ENCODE results near the gene ARL13B. TPM values are rescaled to one million over a fixed set of nuclear protein-coding genes. Genes with fewer than 3 reads are reported as not detected.
"Not testable (repeated sequence)": the region's sequence is repeated elsewhere in the genome, so short reads cannot be mapped to it uniquely, and the experiment has no call there.

Gene ARL13B
- total RNA-seq, 2 donors from 2014 or later = 3.5 to 4.3 TPM

DNA sequence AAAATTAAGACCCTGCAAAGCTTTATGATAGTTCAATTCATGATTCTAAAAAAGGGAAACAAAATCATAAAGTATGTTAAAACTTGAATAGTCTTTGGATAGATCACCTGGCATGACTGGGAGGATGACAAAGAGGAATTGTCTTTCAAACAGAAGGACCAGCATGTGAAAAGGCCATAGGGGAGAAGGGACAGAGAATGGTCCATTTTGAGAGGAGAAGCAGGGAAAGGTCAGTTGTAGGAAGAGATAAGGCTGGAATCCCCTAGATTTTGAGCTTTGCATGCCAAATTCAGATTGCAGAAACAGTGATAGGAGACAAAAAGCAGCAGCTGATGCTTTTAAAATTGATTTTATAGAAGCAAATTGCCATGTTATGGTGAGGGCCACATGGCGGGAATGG, 18.9 kb upstream of the ARL13B start:
- Histone ChIP-seq H3K4me1 (no peaks in the 10 kb centered on the region), H3K4me3 (no peak overlapping the region), H3K9me3 (no peaks in the 10 kb centered on the region), H3K27ac (no peak overlapping the region), H3K27me3 (no peaks in the 10 kb centered on the region), H3K36me3 (no peaks in the 10 kb centered on the region)
- TF ChIP-seq, protein P1, sequence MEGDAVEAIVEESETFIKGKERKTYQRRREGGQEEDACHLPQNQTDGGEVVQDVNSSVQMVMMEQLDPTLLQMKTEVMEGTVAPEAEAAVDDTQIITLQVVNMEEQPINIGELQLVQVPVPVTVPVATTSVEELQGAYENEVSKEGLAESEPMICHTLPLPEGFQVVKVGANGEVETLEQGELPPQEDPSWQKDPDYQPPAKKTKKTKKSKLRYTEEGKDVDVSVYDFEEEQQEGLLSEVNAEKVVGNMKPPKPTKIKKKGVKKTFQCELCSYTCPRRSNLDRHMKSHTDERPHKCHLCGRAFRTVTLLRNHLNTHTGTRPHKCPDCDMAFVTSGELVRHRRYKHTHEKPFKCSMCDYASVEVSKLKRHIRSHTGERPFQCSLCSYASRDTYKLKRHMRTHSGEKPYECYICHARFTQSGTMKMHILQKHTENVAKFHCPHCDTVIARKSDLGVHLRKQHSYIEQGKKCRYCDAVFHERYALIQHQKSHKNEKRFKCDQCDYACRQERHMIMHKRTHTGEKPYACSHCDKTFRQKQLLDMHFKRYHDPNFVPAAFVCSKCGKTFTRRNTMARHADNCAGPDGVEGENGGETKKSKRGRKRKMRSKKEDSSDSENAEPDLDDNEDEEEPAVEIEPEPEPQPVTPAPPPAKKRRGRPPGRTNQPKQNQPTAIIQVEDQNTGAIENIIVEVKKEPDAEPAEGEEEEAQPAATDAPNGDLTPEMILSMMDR (IDR thresholded peaks at IDR 0.05) = no peak
- no peak for DNase-seq (ENCODE audit: low spot score)

DNA sequence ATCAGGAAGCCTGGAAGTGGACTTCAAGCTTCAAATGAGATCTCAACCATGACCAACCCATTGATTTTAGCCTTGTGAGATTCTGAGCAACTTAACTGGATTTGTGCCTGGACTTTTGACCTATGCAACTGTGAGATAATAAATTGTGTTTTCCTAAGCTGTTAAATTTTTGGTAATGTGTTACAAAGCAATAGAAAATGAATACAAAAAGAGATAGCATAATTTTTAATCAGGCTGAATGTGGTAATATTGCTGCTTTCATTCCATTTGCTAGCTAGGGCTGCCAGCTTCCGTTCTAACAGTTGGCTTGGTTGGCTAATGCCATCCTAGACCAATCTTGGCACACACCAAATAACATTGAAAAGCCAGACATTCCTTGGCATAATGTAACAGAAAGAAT, 18.5 kb upstream of the ARL13B start:
- no peak overlapping the region for H3K27ac ChIP-seq
- H3K36me3 ChIP-seq = no peaks in the 10 kb centered on the region
- DNase-seq (ENCODE audit: low spot score) = no peak
- H3K4me3 ChIP-seq = no peak overlapping the region
- no peaks in the 10 kb centered on the region for H3K4me1 ChIP-seq
- H3K9me3 ChIP-seq = no peaks in the 10 kb centered on the region
- no peaks in the 10 kb centered on the region for H3K27me3 ChIP-seq
- TF ChIP-seq, protein P1 (IDR thresholded peaks at IDR 0.05) = no peak

DNA sequence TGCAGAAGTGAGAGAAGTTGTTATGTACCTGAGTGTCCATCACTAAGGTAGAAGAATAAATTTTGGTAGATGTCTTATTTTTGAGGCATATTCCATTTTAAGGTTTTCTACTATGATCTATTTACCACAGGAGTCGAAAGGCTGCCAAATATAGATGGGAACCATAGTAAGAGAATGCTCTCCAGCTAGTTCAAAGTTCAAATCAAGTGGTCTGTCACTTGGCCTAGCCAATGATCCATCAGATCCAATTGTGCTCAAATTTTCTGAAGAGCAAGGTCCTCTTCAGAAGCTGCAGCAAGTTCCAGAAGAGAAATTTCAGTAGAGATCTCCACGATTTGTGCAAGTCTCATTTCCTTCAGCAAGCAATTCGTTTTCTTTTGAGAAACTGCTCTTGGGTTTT, 17.2 kb upstream of the ARL13B start:
- H3K4me3 ChIP-seq = no peak overlapping the region
- H3K4me1 ChIP-seq = no peaks in the 10 kb centered on the region
- TF ChIP-seq, protein P1 (IDR thresholded peaks at IDR 0.05) = no peak
- no peaks in the 10 kb centered on the region for H3K36me3 ChIP-seq
- H3K27me3 ChIP-seq = no peaks in the 10 kb centered on the region
- no peak overlapping the region for H3K27ac ChIP-seq
- no peak for DNase-seq (ENCODE audit: low spot score)
- no peaks in the 10 kb centered on the region for H3K9me3 ChIP-seq

DNA sequence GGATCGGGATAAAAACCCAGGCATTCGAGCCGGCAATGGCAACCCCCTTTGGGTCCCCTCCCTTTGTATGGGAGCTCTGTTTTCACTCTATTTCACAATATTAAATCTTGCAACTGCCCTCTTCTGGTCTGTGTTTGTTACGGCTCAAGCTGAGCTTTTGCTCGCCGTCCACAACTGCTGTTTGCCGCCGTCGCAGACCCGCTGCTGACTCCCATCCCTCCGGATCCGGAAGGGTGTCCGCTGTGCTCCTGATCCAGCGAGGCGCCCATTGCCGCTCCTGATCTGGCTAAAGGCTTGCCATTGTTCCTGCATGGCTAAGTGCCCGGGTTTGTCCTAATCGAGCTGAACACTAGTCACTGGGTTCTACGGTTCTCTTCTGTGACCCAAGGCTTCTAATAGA, 14.8 kb upstream of the ARL13B start:
- H3K4me1 ChIP-seq = peaks cover 0 to 15% of the 10 kb centered on the region in 2 donors
- not testable (repeated sequence) for H3K36me3 ChIP-seq, H3K27ac ChIP-seq

DNA sequence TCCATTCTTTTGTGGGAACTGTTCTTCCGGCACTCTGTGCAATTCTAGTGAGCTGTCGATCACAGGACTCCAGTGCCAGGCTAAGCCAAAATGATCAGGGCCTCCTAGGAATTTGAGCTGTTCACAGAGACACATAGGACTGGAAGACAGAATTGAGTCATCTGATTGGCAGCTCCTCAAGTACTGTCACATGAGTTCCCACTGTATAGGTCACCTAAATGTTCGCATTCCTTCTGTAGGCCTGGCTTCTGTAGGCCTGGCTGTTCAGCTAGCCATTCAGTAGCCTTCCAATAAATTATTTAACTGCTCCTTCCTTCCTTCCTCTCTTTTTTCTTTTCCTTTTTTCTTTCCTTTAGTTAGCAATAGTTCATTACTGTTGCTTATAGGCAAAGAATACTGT, 10.5 kb upstream of the ARL13B start:
- TF ChIP-seq, protein P1 (IDR thresholded peaks at IDR 0.05) = no peak
- Histone ChIP-seq H3K36me3 (no peaks in the 10 kb centered on the region), H3K27me3 (no peaks in the 10 kb centered on the region), H3K27ac (peak overlapping the region in 1 of 2 donors; percentile 16), H3K4me1 (peaks cover 0 to 35% of the 10 kb centered on the region in 2 donors), H3K9me3 (no peaks in the 10 kb centered on the region), H3K4me3 (no peak overlapping the region)
- DNase-seq (ENCODE audit: low spot score) = no peak

More for the DNA sequence above, 14.8 kb upstream of the ARL13B start:
- not testable (repeated sequence) for H3K9me3 ChIP-seq; H3K27me3 ChIP-seq; DNase-seq (ENCODE audit: low spot score); H3K4me3 ChIP-seq

DNA sequence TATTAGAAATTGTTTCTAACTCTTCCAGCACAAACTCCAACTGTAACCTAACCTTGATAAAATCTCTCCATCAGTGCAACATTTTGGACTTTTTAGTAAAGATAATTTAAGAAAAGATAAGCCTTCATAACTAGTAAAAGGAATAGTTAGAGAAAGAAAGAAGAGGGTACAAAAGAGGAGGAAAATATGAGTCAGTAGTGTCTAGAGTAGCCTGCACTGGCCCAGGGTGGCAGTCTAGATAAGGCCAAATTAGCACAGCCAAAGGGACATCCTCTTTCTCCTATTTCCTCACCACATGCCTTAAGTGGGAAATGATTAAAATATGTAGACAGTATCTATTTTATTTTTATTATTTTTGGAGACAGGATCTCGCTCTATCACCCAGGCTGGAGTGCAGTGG, 10.0 kb upstream of the ARL13B start:
- H3K36me3 ChIP-seq = no peaks in the 10 kb centered on the region
- no peak overlapping the region for H3K4me3 ChIP-seq
- peak overlapping the region in 1 of 2 donors; percentile 16 for H3K27ac ChIP-seq
- no peaks in the 10 kb centered on the region for H3K9me3 ChIP-seq
- TF ChIP-seq, protein P1 (IDR thresholded peaks at IDR 0.05) = no peak
- H3K4me1 ChIP-seq = peaks cover 0 to 36% of the 10 kb centered on the region in 2 donors
- H3K27me3 ChIP-seq = no peaks in the 10 kb centered on the region
- DNase-seq (ENCODE audit: low spot score) = no peak
